Measurements from ENCODE around the gene CPZ. TPM values are rescaled to one million over a fixed set of nuclear protein-coding genes. Genes with fewer than 3 reads are reported as not detected.
"Not testable (repeated sequence)": the region's sequence is repeated elsewhere in the genome, so short reads cannot be mapped to it uniquely, and the experiment has no call there.

CPZ gene
- polyA plus RNA-seq, 4 donors: 19.4 to 40.0 (median 26.6) TPM

DNA sequence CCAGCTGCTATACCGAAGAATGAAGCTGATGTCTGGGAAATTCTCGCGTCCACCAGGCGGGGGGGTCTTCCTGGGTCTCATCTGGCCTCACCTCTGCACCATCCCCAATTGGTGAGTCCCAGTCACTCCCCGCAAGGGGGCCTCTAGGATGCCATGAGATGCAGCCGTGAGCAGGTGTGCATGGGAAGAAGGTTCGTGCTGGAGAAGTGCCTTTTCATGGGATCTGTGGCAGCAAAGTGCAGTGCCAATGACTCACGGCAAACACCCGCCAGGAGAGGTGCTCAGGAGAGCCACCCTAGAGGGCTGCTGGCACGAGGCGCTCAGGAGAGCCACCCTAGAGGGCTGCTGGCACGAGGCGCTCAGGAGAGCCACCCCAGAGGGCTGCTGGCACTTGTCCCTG, 55.1 kb downstream of the CPZ start:
- DNase-seq (ENCODE audit: low read depth in 4 of 4, low spot score in 3 of 4): no peak

DNA sequence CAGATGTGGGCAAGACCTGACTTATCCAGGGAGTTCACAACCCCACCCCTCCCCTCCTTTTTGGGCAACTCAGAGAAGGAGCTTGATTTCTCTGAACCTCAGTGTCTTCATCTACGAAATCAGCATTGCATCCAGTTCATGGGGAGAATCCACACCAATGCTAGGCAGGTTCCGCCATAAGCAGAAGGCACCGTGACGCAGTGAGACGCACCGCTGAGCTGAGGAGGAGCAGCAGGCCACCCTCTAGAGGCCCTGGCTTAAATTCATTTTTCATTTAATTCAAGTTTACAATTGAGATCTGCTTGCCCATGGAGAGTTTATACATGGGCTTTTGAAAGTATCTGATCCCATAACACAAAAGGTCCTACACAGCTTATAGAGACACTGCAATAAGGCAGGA, 55.7 kb downstream of the CPZ start:
- DNase-seq (ENCODE audit: low read depth in 4 of 4, low spot score in 3 of 4): no peak

DNA sequence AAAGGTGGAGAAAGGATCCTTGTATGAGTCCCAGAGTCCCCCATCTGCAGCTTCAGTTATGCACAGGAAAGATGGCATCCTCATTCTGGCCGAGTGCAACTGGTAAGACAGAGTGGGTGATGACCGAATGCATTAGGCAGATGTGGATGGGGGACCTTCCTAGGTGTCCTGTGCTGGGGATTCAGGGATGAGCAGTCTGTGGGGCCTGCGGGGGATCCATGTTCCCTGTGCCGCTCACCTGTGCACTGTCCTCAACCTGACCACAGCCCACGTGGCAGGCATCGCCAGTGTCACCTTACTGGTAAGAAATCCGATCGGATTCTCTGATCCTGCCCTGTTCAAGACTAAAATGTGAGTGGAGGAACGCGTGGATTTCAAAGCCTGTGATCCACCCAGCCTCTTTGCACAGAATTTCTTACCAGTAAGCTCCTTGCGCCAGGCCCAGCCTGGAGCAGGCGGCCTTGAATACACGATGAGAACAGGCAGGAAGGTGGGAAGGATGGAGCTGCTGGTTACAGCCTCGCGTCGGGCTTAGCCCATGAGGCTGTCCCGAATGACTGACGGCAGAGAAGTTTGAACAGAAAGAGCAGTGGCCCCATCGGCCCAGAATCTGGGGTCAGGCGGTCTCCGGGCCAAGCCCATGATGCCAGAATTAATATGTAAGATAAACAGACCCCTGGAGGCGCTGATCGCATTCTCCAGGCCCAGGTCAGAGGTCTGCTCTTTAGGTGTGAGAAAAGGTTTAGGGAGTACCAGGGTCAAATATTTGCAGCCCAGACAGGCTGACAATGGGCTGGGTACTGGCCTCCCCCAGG, 56.5 kb downstream of the CPZ start:
- DNase-seq (ENCODE audit: low read depth in 4 of 4, low spot score in 3 of 4): no peak

DNA sequence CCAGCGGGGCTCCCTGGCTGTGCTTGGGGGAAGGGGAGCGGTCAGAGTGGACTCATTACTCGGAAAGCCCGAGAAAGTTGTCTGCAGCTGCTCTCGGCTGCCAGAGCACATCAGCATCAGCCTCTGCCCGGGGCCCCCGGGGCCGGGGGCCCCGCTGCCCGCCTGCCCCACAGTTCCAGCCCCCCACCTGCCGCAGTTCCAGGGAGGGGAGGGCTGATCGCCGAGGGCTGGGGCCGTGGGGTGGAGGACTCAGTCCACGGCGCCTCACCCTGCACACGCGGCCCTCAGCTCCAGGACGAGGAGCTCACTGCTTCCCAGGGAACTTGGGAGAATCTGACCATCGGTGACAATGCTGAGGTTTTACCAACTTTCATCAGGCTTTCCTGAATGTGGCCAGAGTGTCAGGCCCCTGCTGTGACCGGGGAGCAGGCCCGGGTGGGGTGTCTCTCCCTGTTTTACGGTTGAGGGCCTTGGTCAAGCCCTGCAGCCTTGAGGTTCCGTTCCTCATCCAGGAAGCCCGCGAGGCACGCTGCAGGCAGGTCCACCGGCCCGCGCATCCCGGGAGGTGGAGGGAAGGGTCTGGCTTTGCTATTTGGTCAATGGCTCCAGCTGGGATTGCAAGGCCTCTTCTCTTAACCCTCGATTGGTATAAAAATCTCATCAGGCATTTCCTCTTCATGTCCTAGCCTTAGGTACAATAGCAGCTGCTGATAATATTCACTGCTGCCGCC, 57.2 kb downstream of the CPZ start:
- DNase-seq (ENCODE audit: low read depth in 4 of 4, low spot score in 3 of 4): no peak

DNA sequence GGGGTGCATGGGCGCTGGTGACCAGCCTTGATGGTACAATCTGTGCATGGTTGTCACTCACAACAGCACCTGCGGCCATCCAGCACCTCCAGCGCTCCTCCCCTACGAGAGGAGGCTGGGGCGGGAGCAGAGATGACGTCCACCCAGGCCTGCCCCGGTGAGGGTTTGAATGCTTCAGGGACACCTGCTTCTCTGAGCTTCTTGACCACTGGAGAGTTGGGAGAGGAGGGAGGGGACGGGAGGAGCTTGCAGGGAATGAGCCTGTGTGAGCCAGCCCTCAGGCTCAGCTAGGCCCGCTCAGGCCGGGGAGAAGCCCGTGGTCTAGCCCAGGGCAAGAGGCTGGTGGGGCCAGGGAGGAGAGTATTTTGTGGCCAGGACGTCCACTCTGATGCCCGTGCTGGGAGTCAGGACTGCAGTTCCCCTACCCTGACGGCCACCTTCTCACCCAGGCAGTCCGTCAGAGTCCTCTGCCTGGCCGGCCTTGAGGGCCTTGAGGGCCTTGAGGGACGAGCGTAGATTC, 59.2 kb downstream of the CPZ start:
- no peak for DNase-seq (ENCODE audit: low read depth in 4 of 4, low spot score in 3 of 4)

DNA sequence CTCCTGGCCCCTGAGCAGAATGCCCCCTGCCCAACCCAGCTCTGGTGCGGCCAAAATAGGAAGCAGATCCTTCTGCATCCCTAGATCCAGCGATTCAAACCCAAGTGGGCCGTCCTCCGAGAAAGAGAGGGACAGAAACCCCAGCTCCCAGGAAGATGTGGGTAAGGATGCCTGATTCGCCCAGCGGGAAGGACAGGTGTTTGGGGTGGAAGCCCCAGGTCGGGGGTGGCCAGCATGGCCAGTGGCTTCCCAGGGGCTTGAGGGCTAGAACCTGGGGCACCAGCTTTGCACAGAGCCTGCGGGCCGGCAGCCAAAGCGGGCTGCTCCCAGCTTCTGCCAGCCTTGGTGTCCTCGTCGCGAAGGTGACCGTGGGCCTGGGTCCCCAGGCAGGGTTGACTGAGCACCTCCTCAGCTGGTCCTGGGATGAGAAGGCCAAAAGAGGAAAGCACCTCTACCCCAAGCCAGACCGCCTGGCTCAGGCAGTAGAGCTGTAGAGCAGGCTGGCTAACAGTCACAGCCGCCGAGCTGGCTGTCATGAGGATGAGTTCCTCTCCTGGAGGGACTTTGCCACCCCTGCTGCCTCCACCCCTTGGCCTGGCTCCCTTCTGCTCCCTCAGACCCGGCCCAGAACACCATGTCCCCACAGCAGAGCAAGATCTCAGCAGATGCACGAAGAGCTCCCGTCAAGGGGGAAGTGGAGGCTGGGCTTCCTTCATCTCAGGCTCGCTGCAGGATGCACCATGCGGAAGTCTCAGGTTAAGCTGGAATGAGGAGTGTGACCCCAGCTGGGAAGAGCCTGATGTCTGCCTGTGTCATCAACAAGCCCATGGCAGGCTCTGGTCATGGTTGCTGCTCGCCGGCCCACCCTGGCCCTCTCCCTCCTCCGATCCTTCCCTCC, 59.9 kb downstream of the CPZ start:
- no peak for DNase-seq (ENCODE audit: low read depth in 4 of 4, low spot score in 3 of 4)

DNA sequence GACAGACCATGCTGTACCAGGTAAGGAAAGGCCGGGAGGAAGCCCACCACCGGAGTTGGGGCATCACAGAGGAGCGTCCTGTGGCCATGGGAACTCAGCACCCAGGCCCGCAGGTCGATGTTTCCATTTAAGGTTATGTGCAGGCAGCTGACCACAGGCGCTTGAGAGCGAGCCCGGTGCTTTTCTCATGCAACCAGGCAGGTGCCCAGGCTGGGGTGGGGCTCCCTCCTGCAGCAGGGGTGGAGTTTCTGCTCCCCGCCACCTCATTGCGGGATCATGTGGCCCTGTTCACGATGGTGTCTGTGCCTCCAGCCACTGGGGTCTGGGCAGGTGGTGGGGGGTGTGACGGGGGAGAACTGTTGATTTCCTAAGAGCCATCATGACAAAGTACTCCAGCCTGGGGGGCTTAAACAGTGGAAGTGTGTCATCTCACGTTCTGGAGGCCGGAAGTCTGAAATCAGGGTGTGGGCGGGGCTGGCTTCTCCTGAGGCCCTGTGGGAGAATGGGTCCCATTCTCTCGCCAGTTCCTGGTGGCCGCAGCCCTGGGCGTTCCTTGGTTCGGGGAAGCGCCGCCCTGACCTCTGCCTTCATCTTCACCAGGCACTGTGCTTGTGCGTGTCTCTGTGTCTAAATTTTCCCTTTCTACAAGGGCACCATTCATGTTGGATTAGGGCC, 60.9 kb downstream of the CPZ start:
- no peak for DNase-seq (ENCODE audit: low read depth in 4 of 4, low spot score in 3 of 4)

DNA sequence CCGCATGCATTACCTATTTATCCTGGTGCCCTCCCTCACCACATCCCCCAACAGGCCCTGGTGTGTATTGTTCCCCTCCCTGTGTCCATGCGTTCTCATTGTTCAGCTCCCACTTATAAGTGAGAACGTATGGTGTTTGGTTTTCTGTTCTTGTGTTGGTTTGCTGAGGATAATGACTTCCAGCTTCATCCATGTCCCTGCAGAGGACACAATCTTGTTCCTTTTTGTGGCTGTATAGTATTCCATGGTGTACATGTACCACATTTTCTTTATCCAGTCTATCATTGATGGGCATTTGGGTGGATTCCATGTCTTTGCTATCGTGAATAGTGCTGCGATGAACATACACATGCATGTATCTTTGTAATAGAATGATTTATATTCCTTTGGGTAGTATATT, 61.6 kb downstream of the CPZ start:
- DNase-seq (ENCODE audit: low read depth in 4 of 4, low spot score in 3 of 4): not testable (repeated sequence)

DNA sequence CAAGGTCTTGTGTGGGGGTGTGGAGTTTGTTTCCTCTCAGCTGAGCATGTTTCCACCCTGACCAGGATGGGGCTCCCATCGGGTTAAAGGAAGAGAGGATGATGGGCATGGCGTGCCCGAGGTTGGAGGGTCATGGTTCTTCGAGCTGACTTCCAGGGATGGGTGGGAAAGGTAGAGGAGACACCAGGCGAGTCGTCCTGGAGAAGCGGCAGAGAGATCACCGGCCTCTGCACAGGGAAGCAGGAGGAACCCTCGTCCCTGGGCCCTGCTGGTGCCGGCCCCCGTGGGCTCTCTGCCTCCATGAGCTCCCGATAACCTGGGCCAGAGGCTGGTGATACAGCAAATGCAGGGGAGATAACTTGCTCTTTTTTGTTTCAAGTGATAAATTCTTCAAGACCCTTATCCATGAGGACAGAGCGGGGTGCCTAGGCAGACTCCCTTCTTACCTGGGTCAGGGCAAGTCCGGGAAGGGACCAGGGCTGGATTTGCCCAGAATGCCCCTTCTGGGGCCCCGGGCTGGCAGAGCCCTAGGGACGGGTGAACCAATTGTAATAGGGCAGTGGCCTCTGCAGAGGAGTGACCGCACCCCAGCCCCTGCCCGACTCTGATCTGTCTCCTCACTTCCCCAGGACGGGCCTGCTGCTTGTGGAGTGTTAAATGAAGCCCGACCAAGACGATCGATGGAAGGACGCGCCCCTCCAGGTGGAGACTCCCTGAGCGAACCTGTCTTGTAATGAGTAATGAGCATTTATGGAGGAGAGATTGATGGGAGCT, 63.0 kb downstream of the CPZ start:
- DNase-seq (ENCODE audit: low read depth in 4 of 4, low spot score in 3 of 4): no peak

DNA sequence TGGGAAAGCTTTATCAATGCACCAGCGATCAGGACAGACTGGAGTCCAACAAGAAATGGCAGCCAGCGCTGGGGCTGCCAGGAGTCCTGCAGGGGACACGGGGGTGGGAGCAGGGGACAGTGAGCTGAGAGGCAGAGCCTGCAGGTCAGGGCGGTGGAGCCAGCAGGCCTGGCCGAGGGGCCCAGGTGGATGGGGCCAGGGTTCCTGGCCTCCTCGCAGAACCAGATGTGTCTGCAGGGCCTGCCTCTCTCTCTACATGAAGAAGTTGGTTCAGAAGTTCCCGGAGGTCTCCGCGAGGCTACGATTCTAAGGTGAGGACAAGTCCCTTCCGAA, 63.6 kb downstream of the CPZ start:
- no peak for DNase-seq (ENCODE audit: low read depth in 4 of 4, low spot score in 3 of 4)

DNA sequence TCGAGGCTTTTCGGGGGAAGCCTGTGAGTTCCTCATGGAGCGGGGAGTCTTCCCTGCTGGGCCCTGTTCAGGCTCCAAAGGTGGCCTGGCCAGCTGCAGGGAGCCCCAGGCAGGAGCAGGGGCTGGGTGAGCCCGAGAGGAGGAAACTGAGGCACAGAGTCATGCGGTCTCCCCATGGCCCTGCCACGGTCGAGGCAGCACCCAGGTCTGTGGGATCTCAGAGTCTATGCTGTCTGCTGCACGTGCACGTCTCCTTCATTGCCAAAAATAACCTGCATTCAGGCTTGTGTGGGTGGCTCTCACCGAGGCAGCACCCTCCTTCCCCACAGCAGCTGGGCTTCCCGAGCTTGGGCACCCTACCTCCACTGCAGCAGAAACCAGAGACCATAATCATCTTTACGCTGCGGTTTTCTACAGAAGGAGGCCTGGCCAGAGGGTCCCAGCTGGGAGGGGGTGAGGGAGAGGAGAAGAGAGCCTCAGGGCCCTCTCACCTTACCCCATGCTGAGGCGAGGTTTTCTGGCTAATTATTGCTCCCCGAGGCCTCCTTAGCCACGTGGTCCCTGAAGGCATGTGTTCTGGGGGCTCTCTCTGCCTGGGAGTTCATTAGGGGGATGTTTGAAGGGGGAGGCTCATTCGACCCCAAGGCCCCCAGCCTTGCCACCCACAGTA, 64.3 kb downstream of the CPZ start:
- no peak for DNase-seq (ENCODE audit: low read depth in 4 of 4, low spot score in 3 of 4)

DNA sequence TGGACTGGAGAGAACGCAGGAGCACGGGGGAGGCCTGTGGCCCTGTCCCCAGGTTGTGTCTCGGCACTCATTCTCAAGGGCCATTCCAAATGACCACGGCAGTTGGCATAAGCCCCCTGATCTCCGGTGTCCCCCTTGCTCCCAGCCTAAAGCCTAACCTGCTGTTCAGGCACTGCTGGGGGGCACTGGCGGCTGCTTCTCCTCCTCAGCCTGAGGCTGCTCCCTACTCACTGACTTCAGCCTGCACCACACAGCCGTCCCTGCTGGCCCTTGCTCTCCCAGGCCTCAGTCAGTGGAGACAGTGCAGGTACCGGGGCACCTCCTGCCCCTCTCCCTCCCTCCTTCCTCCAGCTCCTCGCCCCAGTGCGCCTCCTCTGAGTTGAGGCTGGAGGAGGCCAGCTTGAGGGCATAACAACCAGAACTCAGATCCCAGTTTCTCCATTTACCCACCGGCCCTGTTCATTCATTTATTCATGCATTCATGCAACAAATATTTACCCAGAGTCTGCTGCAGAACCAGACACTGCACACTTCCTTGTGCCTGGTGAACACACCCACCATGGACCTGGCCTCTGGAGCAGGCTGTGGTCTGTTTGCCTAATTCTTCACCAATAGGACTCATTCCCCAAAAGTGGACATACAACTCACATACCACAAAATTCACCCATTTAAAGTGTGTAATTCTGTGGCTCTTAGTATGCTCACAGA, 65.0 kb downstream of the CPZ start:
- no peak for DNase-seq (ENCODE audit: low read depth in 4 of 4, low spot score in 3 of 4)

DNA sequence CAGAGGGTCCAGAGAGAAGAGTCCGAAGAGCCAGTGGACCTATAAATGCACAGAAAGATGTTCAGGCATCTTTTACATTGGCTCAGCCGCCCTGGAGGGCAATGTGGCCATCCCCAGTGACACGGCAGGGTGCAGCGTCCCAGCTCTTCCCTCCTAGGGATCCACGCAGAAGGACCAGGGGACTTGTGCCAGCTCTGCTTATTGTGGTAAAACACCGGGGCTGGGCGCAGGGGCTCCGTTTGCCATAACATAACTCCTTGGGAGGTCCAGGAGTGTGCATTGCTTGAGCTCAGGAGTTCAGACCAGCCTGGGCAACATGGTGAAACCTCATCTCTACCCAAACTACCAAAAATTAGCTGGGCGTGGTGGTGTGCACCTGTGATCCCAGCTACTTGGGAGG, 70.2 kb downstream of the CPZ start:
- no peak for DNase-seq (ENCODE audit: low read depth in 4 of 4, low spot score in 3 of 4)

DNA sequence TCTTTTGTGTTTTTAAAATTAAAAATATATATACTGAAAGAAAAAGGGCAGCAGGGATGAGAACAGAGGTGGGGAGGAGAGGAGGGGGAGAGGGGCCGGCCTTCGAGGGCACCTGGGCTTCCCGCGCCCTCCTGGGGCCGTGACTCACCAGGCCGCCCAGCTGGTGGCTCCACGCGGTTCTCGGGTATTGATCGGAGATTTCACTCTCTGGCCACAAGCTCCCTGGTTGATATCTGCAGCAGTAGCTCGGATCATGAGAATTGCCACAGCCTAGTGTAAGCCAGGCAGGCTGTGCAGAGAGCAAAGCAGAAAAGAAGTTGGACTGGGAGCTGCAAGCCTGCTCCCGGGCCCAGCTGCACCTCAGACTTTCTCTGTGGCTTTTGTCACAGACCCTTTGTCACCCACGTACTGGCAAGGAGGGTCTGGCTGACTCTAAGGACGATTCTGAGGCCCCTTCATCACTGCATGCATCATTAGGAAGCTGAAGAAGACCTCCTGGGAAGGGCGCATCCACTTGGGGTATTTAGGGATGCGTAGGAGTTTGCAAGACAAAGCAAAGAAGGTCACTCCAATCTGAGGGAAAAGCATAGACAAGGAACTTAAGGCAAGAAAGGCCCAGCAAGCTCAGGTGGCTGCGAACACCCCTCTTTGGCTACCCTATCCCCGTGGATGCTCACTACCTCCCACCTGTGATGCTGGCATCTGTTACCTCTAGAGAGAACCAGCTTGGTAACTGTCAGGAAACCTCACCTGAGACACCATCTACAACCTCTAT, 71.7 kb downstream of the CPZ start:
- DNase-seq (ENCODE audit: low read depth in 4 of 4, low spot score in 3 of 4): no peak

DNA sequence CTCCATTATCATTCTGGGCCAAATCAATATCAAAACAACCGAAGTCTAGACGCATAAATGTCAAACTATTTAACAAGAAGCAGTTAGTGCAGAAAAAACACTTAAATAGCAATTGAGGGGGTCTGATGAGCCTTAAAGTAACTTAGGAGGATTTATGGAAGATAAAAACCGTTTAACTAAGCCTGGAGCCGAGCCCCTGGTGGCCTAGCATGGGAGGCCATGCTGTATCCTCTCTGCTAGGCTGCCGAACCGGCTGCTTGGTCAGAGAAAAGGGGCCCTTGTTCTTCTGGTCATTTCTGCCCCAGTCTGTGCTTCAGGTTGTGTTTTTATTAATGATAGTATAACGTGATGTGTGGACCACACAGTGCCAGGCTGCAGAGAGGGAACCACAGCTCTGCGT, 72.4 kb downstream of the CPZ start:
- DNase-seq (ENCODE audit: low read depth in 4 of 4, low spot score in 3 of 4): no peak

DNA sequence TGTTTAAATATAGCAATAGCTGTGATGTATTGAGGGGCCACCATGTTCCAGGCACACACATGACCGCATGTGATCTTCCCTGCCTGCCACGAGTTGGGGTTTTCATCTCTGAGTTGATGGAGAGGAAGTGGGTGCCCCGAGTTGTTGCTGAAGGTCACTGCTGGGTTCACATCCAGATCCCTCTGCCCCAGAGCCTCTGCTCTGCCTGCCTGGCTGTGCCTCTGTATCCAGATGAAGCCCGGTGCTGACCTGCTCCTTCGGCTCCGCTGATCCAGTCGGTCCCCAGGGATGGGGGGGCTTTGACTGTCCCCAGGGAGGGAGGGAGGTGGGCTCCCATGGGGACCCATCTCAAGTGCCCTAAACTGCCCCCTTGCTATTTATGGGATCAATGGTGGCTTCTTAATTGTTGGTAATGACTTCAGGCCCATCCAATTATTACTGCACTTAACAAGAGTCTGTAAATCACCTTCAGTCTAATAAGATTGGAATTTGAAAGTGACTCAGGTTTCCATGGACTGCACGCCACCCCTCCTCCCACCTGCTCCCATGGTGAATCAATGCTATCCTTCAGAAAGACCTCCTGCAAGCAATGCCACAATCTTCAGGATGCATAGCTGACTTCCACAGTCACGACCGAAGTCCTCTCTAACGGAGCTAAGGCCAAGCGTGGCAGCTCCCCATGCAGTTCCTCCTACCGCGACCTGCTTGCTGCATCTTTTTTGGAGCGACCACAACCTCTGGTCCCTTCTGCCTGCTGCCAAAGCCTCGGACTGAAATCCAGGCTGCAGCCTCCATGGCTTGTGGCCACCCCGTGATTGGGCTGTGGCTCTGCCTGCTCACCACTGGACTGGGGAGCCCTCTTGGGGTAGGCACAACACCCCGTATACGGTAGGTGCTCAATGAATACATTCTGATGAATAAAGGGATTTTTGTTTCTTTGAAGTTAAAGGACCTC, 73.1 kb downstream of the CPZ start:
- DNase-seq (ENCODE audit: low read depth in 4 of 4, low spot score in 3 of 4): no peak

DNA sequence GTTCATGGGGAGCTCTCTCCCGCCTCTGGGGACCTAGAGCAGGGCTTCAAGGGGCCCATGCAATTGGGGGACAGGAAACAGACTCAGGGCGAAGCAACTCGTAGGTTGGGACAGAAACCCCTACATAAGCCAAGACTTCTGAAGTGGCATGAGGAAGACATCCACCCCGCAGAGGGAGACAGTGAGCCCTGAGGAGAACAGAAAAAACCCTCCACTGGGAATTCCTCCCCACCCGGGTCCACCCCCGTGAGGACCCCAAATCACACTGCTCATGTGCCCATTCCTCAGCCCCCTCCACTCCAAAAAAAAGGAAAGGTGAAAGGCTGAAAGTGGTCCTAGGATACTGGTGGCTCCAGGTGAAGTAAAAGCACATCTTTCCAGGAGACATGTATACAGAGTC, 74.0 kb downstream of the CPZ start:
- no peak for DNase-seq (ENCODE audit: low read depth in 4 of 4, low spot score in 3 of 4)
